ENCODE results near the gene NAA60.

DNA sequence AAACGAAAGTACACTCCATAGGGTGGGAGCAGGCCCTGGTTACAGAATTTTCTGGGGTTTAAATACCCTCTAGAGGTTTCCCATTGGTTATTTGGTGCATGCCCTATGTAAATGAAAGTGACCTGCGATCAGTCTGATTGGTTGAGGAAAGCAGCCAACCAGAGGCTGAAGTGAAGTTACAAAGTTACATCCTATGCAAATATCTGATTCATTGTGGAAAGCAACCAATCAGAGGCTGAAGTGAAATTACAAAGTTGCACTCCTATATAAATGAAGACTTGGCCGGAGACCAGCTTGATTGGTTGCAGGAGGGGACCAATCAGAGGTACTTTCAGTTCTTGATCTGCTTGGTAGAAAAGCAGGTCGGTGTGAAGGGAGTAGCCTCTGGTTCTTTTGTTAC lies 24.4 kb downstream of the NAA60 start:
- TF ChIP-seq, protein P1, sequence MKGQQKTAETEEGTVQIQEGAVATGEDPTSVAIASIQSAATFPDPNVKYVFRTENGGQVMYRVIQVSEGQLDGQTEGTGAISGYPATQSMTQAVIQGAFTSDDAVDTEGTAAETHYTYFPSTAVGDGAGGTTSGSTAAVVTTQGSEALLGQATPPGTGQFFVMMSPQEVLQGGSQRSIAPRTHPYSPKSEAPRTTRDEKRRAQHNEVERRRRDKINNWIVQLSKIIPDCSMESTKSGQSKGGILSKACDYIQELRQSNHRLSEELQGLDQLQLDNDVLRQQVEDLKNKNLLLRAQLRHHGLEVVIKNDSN (IDR thresholded peaks at IDR 0.05; ENCODE audit: borderline replicate concordance, low read depth), result no peak
- TF ChIP-seq, protein P2, sequence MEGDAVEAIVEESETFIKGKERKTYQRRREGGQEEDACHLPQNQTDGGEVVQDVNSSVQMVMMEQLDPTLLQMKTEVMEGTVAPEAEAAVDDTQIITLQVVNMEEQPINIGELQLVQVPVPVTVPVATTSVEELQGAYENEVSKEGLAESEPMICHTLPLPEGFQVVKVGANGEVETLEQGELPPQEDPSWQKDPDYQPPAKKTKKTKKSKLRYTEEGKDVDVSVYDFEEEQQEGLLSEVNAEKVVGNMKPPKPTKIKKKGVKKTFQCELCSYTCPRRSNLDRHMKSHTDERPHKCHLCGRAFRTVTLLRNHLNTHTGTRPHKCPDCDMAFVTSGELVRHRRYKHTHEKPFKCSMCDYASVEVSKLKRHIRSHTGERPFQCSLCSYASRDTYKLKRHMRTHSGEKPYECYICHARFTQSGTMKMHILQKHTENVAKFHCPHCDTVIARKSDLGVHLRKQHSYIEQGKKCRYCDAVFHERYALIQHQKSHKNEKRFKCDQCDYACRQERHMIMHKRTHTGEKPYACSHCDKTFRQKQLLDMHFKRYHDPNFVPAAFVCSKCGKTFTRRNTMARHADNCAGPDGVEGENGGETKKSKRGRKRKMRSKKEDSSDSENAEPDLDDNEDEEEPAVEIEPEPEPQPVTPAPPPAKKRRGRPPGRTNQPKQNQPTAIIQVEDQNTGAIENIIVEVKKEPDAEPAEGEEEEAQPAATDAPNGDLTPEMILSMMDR (IDR thresholded peaks at IDR 0.05), result no peak
- TF ChIP-seq MXI1 (IDR thresholded peaks at IDR 0.05; ENCODE audit: low read depth, low read length), result no peak
- TF ChIP-seq NRF1 (IDR thresholded peaks at IDR 0.05; ENCODE audit: low read depth, low read length), result no peak
- TF ChIP-seq RCOR1 (IDR thresholded peaks at IDR 0.05; ENCODE audit: low read length), result no peak
- no peak for TF ChIP-seq GATA2 (CRISPR knock-in tag; IDR thresholded peaks at IDR 0.05)
- no peak for TF ChIP-seq GABPA (IDR thresholded peaks at IDR 0.05; ENCODE audit: low read depth)
- no peak for TF ChIP-seq POLR2AphosphoS5 (IDR thresholded peaks at IDR 0.05; ENCODE audit: low read depth, low read length)
- no peak for TF ChIP-seq NFIC (IDR thresholded peaks at IDR 0.05; ENCODE audit: borderline replicate concordance)
- TF ChIP-seq CHD2 (IDR thresholded peaks at IDR 0.05; ENCODE audit: low read length, partially characterized antibody), result no peak
